ENCODE data around the gene TPST2.

TPST2 gene

DNA sequence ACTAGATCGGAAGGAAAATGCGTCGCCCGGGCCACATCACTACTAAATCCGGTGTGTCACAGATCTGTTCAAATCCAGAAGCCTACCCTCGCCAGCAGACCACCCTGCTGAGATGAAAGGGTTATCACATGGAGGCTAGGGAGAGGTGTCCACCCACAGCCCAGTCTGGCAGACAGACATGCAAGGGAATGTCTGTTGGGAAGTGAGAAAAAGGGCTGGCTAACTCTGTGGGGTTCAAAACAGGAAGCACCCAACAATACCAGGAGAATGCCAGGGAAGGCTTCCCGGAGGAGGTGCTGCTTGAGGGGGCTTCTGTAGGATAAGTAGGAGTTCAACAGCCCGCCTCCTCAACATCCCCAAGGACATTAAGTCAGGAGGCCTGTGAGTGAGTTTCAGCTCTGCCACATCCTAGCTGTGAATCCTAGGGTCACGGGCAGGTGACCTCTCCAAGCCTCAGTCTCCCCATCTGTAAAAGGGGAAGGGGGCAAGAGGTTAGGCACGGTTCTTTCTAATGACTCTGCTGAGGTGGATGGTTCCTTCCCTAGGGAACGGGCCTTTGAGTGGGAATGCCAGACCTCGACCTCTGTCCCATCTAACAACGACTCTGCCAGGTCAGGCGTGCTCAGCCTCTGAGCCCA lies 1.1 kb downstream of the TPST2 start:
- H3K27ac ChIP-seq: peak overlapping the region; percentile 74
- TF ChIP-seq ZFX (IDR thresholded peaks at IDR 0.05): no peak
- TF ChIP-seq, protein P1, sequence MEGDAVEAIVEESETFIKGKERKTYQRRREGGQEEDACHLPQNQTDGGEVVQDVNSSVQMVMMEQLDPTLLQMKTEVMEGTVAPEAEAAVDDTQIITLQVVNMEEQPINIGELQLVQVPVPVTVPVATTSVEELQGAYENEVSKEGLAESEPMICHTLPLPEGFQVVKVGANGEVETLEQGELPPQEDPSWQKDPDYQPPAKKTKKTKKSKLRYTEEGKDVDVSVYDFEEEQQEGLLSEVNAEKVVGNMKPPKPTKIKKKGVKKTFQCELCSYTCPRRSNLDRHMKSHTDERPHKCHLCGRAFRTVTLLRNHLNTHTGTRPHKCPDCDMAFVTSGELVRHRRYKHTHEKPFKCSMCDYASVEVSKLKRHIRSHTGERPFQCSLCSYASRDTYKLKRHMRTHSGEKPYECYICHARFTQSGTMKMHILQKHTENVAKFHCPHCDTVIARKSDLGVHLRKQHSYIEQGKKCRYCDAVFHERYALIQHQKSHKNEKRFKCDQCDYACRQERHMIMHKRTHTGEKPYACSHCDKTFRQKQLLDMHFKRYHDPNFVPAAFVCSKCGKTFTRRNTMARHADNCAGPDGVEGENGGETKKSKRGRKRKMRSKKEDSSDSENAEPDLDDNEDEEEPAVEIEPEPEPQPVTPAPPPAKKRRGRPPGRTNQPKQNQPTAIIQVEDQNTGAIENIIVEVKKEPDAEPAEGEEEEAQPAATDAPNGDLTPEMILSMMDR (conservative IDR thresholded peaks at IDR 0.05): no peak

DNA sequence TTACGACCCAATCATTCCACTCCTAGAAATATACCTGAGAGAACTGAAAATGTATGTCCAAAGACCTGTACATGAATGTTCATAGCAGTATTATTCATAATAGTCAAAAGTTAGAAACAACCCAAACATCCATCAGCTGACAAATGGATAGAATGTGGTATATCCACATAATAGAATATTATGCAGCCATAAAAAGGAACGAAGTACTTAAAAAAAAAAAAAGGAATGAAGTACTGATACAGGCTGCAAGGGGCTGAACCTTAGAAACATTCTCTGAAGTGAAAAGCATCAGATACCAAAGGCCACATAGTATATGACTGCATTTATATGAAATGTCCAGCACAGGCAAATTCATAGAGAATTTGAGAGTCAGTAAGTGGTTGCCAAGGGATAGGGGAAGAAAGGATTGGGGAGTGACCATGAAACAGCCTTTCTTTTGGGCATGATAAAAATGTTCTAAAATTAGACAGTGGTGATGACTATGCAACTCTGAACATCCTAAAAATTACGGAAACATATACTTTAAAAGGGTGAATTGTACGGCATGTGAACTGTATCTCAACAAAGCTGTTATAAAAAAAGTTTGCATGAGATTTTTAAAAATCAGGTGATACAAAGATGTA lies 1.8 kb downstream of the TPST2 start:
- no peak for TF ChIP-seq ZFX (IDR thresholded peaks at IDR 0.05)
- TF ChIP-seq, protein P1 (conservative IDR thresholded peaks at IDR 0.05): no peak
- no peak overlapping the region for H3K27ac ChIP-seq

DNA sequence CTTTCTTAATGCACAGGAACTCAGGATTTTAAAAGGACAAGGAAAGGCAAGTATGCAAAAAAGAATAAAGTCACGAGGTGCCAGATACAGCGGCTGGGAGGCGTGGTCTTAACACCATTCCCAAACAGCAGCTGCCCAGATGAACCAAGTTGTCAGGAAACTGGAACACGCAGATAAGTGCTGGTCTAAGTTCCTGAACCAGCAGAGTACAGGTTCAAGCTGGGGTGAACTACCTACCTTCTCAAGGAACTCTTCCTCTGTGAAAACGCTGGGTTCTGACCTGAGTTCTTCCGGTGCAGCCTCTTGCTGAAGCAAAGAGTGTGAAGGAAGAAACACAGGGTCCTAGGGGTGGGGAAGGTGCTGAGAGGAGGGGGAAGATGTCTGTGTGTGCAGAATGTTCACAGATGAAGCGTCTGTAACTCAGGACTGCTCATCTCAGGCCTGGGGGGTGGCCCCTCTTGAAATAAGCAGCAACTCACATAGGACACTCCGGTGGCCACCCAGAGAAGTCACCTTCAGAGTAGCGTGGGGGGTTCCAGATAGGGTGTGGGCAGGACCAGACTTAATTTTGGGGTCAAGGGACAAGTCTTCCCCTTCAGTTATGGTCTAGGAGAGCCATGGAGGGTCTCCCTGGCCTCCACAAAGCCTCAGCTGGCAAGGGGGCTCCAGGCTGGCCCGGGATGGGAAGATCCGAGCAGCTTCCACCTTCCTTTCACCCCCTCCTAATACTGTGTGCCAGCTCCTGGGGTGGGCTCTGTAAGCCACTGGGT lies 3.2 kb downstream of the TPST2 start:
- no peak overlapping the region for H3K27ac ChIP-seq
- TF ChIP-seq ZFX (IDR thresholded peaks at IDR 0.05): no peak
- TF ChIP-seq, protein P1 (conservative IDR thresholded peaks at IDR 0.05): no peak

DNA sequence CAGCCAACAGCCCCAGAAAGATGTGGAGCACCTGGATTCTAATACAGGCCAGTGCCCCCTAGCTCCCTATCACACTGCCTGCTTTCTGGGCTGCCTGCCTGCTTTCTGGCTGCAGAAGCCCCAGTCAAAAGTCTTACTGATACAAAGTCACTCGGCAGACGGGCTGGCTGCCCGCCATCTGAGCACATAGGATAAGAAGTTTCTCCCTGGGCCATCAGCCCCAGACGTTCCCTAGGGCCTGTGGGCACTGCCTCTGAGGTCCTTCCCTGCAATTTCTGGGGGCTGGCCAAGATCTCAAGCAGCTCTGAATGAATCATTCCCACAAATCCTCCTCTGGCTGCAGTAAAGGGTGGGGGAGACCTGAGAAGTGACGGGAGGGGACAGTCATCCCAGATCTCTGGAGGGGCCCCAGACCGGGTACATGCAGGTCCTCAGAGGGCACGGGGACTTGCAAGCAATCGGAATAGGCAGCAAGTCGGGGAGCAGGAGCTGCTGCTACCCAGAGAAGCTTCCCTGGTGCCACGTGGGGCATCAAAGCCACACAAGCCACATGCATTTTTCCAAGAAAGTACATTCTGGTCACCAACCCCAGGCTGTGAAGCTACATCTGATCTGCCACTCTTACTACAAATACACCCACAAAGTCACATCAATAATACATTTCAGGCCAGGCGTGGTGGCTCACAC lies 4.7 kb downstream of the TPST2 start:
- no peak for TF ChIP-seq ZFX (IDR thresholded peaks at IDR 0.05)
- TF ChIP-seq, protein P1 (conservative IDR thresholded peaks at IDR 0.05): no peak
- H3K27ac ChIP-seq: no peak overlapping the region

DNA sequence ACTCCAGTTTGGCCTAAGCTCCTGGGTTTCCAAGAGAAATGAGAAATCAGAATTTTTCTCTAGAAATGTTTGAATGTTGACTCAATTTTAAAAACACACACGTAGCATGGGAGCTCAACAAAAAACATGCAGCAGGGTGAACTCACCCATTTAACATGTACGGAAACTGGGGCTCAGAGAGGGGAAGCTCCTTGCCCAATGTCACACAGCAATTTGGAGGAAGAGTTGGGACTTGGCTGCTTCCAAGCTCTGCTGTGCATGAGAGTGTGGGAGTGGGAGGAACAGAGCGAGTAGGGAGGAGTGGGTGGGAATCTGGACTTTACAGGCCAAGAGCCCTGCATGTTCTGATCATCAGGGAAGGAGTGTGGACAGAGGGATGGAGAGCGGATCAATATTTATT lies 5.9 kb downstream of the TPST2 start:
- TF ChIP-seq, protein P1 (conservative IDR thresholded peaks at IDR 0.05): no peak
- TF ChIP-seq ZFX (IDR thresholded peaks at IDR 0.05): no peak
- no peak overlapping the region for H3K27ac ChIP-seq

DNA sequence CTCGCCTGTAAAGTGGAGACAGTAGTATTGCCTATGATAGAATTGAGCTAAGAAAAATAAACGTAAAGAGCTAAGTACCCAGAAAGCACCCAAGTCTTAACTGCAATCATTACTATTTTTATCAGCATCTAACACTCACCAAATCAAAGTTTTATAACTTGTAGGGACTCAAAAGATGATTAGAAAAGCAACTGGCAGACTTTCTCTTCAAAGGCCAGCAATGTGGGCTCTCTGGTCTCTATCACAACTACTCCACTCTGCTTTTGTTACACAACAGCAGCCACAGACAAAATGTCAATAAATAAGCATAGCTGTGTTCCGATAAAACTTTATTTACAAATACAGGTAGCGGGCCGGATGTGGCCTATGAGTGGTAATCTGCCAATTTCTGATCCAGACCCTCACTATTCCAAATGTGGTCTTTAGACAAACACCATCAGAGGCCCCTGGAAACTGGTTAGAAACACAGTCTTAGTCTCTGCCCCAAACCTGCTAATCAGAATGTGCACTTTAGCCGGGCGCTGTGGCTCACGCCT lies 8.2 kb downstream of the TPST2 start:
- TF ChIP-seq ZFX (IDR thresholded peaks at IDR 0.05): no peak
- TF ChIP-seq, protein P1 (conservative IDR thresholded peaks at IDR 0.05): no peak
- H3K27ac ChIP-seq: no peak overlapping the region

Data from C4-2B (cell line).